GM18520 (cell line): ENCODE data around the gene NPM3.

Experiments used
- ATAC-seq: cut with Tn5 transposase; IDR thresholded peaks from one replicate; pipeline ENCODE4 v1.9.1; 2021; ENCODE audit not compliant: unreplicated experiment

Gene NPM3

GRCh38 chr10:101760510-101760909, 22.7 kb downstream of the NPM3 start:
- ATAC-seq = no peak

- no peak for ATAC-seq
Observed at GRCh38 chr10:101759309-101760247, 23.7 kb downstream of the NPM3 start.

GRCh38 chr10:101758858-101759257, 24.4 kb downstream of the NPM3 start:
- no peak for ATAC-seq

GRCh38 chr10:101752241-101752640, 31.0 kb downstream of the NPM3 start:
- ATAC-seq = no peak

GRCh38 chr10:101749047-101750016, 33.9 kb downstream of the NPM3 start:
- ATAC-seq = no peak

GRCh38 chr10:101748496-101748895, 34.8 kb downstream of the NPM3 start:
- ATAC-seq = no peak

GRCh38 chr10:101745074-101745696, 38.1 kb downstream of the NPM3 start:
- no peak for ATAC-seq

GRCh38 chr10:101744267-101744666, 39.0 kb downstream of the NPM3 start:
- no peak for ATAC-seq

GRCh38 chr10:101741938-101742337, 41.3 kb downstream of the NPM3 start:
- ATAC-seq = no peak

GRCh38 chr10:101736666-101737065, 46.6 kb downstream of the NPM3 start:
- no peak for ATAC-seq

- ATAC-seq = no peak
Observed at GRCh38 chr10:101732096-101732495, 51.1 kb downstream of the NPM3 start.
